HEK293T (cell line): Measurements from ENCODE around the gene LILRB4.
"Not testable (repeated sequence)": the region's sequence is repeated elsewhere in the genome, so short reads cannot be mapped to it uniquely, and the experiment has no call there.

Experiments
- CTCF ChIA-PET: fragments of 350-600 bp; formaldehyde crosslinking; extraction: SDS; loops from one replicate; lab custom pipeline; 2021; ENCODE audit warnings: antibody characterized with exemption, inconsistent platforms; lab: Yijun Ruan, JAX
- POLR2A ChIA-PET: fragments of 350-600 bp; formaldehyde crosslinking; extraction: SDS; loops from one replicate; lab custom pipeline; 2020; ENCODE audit warnings: antibody characterized with exemption, inconsistent platforms; lab: Yijun Ruan, JAX
- DNase-seq: peaks from one replicate; pipeline ENCODE4 v3.0.0; 2012; ENCODE audit warnings: mixed read lengths; ENCODE audit errors: extremely low spot score
- ARNT ChIP-seq: fragments of 450-650 bp; IDR thresholded peaks from 2 replicates; pipeline ENCODE4 v1.6.1; 2017; ENCODE audit warnings: mild to moderate bottlenecking
- BHLHE40 ChIP-seq: fragments of 450-650 bp; IDR thresholded peaks from 2 replicates; pipeline ENCODE4 v1.6.1; 2016; ENCODE audit warnings: mild to moderate bottlenecking, moderate library complexity, borderline replicate concordance
- CTBP1 ChIP-seq: fragments of 450-650 bp; IDR thresholded peaks from 2 replicates; pipeline ENCODE4 v1.6.1; 2016; ENCODE audit warnings: borderline replicate concordance
- ELF4 ChIP-seq: fragments of 450-650 bp; IDR thresholded peaks from 2 replicates; pipeline ENCODE4 v1.6.1; 2017; ENCODE audit warnings: antibody characterized with exemption
- FOXA1 ChIP-seq: fragments of 450-650 bp; IDR thresholded peaks from 2 replicates; pipeline ENCODE4 v1.6.1; 2016; ENCODE audit warnings: mild to moderate bottlenecking
- FOXK2 ChIP-seq: fragments of 450-650 bp; IDR thresholded peaks from 2 replicates; pipeline ENCODE4 v1.6.1; 2016; ENCODE audit warnings: mild to moderate bottlenecking
- FOXM1 ChIP-seq: fragments of 450-650 bp; IDR thresholded peaks from 2 replicates; pipeline ENCODE4 v1.6.1; 2017; ENCODE audit warnings: mild to moderate bottlenecking, borderline replicate concordance
- HDGF ChIP-seq: fragments of 450-650 bp; IDR thresholded peaks from 2 replicates; pipeline ENCODE4 v1.6.1; 2017; ENCODE audit warnings: antibody characterized with exemption, borderline replicate concordance
- L3MBTL2 ChIP-seq: fragments of 450-650 bp; conservative IDR thresholded peaks from 2 replicates; pipeline ENCODE4 v1.6.1; 2016; ENCODE audit warnings: mild to moderate bottlenecking
- LEF1 ChIP-seq: fragments of 450-650 bp; IDR thresholded peaks from 2 replicates; pipeline ENCODE4 v1.6.1; 2017; ENCODE audit warnings: mild to moderate bottlenecking, borderline replicate concordance
- NFRKB ChIP-seq: fragments of 450-650 bp; IDR thresholded peaks from 2 replicates; pipeline ENCODE4 v1.6.1; 2016; ENCODE audit warnings: mild to moderate bottlenecking, moderate library complexity
- PKNOX1 ChIP-seq: fragments of 450-650 bp; IDR thresholded peaks from 2 replicates; pipeline ENCODE4 v1.6.1; 2016
- SP1 ChIP-seq: fragments of 450-650 bp; IDR thresholded peaks from 2 replicates; pipeline ENCODE4 v1.6.1; 2017
- SUZ12 ChIP-seq: fragments of 450-650 bp; IDR thresholded peaks from 2 replicates; pipeline ENCODE4 v1.6.1; 2016; ENCODE audit warnings: mild to moderate bottlenecking
- TARDBP ChIP-seq: fragments of 450-650 bp; IDR thresholded peaks from 2 replicates; pipeline ENCODE4 v1.6.1; 2016
- ZNF384 ChIP-seq: fragments of 450-650 bp; IDR thresholded peaks from 2 replicates; pipeline ENCODE4 v1.6.1; 2016

Gene LILRB4

GRCh38 chr19:54673222-54673621 lies 10.4 kb downstream of the LILRB4 start:
- no peak for DNase-seq
- ChIA-PET CTCF (interaction anchor here (0.7 to 1.5 kb wide), 2 partner anchors 9 to 200 kb away, joined by 3 read pairs; partner anchors contain the start of gene CDC42EP5), POLR2A (no interaction called here)
- TF ChIP-seq NFRKB (no peak), PKNOX1 (no peak), FOXM1 (no peak), CTBP1 (no peak), TARDBP (no peak), HDGF (no peak), SP1 (no peak), ELF4 (no peak), BHLHE40 (no peak), FOXK2 (no peak), ARNT (no peak), ZNF384 (no peak), SUZ12 (no peak), FOXA1 (no peak), L3MBTL2 (no peak)

- no peak for DNase-seq
- TF ChIP-seq FOXK2: peak; percentile 82
- TF ChIP-seq PKNOX1: no peak
- no peak for TF ChIP-seq HDGF
- ChIA-PET CTCF (interaction anchor here (0.6 to 1.5 kb wide), 6 partner anchors 9 to 496 kb away, joined by 3 to 5 read pairs (median 3); partner anchors contain the start of gene CDC42EP5), POLR2A (no interaction called here)
These were observed 11.3 kb downstream of the LILRB4 start for GRCh38 chr19:54674021-54674617.

DNA sequence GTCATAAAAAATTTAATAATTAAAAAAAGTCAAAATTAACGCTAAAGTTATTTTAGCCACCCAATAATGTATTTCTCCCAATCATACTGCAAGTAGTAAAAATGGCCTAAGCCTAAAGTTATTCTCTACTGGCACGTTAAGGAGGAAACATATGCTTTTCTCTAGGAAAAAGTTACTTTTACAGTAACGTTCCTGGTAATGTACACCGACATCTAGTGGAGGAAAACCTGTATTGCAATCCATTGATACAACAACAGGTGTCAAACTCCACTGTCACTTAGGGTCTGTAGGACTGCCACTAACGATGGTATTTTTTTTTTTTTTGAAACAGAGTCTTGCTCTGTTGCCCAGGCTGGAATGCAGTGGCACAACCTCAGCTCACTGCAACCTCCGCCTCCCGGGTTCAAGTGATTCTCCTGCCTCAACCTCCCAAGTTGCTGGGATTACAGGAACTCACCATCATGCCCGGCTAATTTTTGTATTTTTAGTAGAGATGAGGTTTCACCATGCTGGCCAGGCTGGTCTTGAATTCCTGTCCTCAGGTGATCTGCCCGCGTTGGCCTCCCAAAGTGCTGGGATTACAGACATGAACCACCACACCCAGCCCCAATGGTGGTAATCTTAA lies 13.5 kb downstream of the LILRB4 start:
- CTCF ChIA-PET: interaction anchor here (0.6 kb wide), 1 partner anchor 1707 kb away, joined by 3 read pairs; no protein-coding TSS in a partner anchor
- DNase-seq: peak; percentile 51

DNA sequence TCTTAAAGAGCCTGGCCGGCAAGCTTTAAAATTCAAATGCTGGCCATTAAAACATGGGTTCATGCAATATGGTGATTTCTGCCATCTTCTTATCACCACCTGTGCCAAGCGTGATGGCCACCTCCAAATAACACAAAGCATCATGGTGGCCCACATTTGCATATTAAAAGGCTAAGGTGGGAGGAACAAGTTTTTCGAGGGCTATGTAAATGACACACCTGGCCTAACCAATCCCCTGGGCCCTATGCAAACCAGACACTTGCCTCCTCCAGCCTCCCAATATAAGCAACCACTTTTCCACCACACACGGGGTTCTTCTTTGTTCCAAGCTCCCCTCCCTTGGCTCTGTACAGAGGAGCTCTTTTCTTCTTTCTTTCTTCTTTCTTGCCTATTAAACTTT lies 14.4 kb downstream of the LILRB4 start:
- DNase-seq: no peak
- ChIA-PET POLR2A (no interaction called here), CTCF (no interaction called here)
- TF ChIP-seq ARNT (no peak), PKNOX1 (no peak), HDGF (no peak), NFRKB (no peak), ELF4 (no peak), L3MBTL2 (no peak), FOXM1 (no peak), LEF1 (no peak), SUZ12 (no peak), SP1 (no peak)

More for the DNA sequence above, 13.5 kb downstream of the LILRB4 start:
- POLR2A ChIA-PET: not testable (repeated sequence)

DNA sequence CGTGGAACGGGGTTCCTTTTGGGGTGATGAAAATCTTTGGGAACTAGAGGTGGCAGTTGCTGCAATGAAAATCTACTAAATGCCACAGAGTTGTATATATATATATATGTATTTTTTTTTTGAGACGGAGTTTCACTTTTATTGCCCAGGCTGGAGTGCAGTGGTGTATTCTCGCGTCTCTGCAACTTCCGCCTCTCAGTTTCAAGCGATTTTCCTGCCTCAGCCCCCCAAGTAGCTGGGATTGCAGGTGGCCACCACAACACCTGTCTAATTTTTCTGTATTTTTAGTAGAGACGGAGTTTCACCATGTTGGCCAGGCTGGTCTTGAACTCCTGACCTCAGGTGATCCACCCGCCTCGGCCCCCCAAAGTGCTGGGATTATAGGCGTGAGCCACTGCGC lies 18.8 kb downstream of the LILRB4 start:
- CTCF ChIA-PET, DNase-seq, POLR2A ChIA-PET: not testable (repeated sequence)

- ChIA-PET CTCF (interaction anchor here (1.1 kb wide), 1 partner anchor 8 kb away, joined by 3 read pairs; no protein-coding TSS in a partner anchor), POLR2A (no interaction called here)
- no peak for TF ChIP-seq PKNOX1
- DNase-seq: no peak
These were observed 19.6 kb downstream of the LILRB4 start for GRCh38 chr19:54682306-54682856.

- POLR2A ChIA-PET: no interaction called here
- CTCF ChIA-PET: no interaction called here
- no peak for TF ChIP-seq HDGF
- no peak for TF ChIP-seq SP1
- no peak for TF ChIP-seq CTBP1
- TF ChIP-seq ZNF384: no peak
- TF ChIP-seq PKNOX1: no peak
- TF ChIP-seq FOXM1: no peak
- no peak for TF ChIP-seq ELF4
- no peak for TF ChIP-seq BHLHE40
- no peak for TF ChIP-seq TARDBP
- no peak for TF ChIP-seq FOXK2
- no peak for TF ChIP-seq LEF1
- no peak for TF ChIP-seq L3MBTL2
- TF ChIP-seq ARNT: no peak
- peak; percentile 16 for DNase-seq
These were observed 21.7 kb downstream of the LILRB4 start for GRCh38 chr19:54684527-54684926.
